Measurements from ENCODE around the gene C14orf132. TPM values are rescaled to one million over a fixed set of nuclear protein-coding genes. Genes with fewer than 3 reads are reported as not detected.

The C14orf132 gene
- total RNA-seq, 2 experiments from 2014 or later = 2.0 to 2.4 TPM

DNA sequence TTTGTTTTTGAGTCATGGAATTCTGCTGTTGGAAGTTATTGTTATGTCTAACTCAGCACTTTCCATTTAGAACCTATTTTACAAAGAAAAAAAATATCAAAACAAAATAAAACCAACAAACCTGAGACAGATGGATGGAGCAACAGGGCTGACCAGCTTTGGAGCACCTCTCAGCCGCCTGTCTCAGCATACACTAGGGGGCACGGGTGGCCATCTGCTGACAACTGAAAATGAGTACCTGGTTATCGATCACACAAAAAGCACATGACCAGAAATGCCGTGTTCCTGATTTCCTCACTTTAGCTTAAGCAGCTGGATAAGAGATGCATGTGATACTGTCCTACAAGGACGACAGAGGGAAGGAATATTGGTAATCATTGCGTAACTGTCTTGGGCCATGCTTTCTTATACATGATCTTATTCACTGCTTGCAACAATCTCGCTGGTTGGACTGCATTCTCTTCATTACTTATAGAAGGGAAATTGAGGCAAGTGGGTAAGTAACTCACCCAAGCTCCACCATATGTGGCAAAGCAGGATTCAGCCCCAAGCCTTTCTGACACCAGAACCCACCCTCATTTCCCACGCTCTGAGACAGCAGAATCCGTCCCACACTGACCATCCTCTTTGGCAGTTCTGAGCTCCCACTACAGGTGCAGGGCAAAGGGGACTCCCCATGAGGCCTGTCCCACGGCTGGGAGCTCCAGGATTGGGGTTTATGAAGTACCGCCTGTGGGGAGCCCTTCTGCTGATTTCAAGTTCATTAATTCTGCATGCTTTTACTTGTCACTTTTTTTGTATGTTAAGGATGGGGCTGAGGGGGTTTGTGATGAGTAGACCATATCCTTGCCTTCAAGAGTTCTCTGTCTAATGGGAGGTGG lies 43.5 kb downstream of the C14orf132 start:
- CTCF ChIA-PET = interaction anchor here (0.5 kb wide), 1 partner anchor 13 kb away, joined by 3 read pairs; no protein-coding TSS in a partner anchor
- peaks cover 0 to 9% of the 10 kb centered on the region in 2 experiments for H3K9me3 ChIP-seq (ENCODE audit: control insufficient read depth in 1 of 2, insufficient read depth in 1 of 2, low read length in 2 of 2)
- H3K4me3 ChIP-seq (ENCODE audit: low read length) = no peak overlapping the region
- POLR2A ChIA-PET = no interaction called here
- Mint-ChIP-seq H3K36me3 (ENCODE audit: low read depth) (no peaks in the 10 kb centered on the region), H3K9me3 (no peaks in the 10 kb centered on the region), H3K4me3 (no peak overlapping the region), H3K27ac (no peak overlapping the region), H3K4me1 (ENCODE audit: low read depth) (no peaks in the 10 kb centered on the region), H3K27me3 (no peaks in the 10 kb centered on the region)
- TF ChIP-seq, protein P1, sequence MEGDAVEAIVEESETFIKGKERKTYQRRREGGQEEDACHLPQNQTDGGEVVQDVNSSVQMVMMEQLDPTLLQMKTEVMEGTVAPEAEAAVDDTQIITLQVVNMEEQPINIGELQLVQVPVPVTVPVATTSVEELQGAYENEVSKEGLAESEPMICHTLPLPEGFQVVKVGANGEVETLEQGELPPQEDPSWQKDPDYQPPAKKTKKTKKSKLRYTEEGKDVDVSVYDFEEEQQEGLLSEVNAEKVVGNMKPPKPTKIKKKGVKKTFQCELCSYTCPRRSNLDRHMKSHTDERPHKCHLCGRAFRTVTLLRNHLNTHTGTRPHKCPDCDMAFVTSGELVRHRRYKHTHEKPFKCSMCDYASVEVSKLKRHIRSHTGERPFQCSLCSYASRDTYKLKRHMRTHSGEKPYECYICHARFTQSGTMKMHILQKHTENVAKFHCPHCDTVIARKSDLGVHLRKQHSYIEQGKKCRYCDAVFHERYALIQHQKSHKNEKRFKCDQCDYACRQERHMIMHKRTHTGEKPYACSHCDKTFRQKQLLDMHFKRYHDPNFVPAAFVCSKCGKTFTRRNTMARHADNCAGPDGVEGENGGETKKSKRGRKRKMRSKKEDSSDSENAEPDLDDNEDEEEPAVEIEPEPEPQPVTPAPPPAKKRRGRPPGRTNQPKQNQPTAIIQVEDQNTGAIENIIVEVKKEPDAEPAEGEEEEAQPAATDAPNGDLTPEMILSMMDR (IDR thresholded peaks at IDR 0.05) = no peak
- no peaks in the 10 kb centered on the region for H3K36me3 ChIP-seq (ENCODE audit: insufficient read depth, low read length)
- DNase-seq (no peak), ATAC-seq (ENCODE audit: poor library complexity) (no peak)
- no peaks in the 10 kb centered on the region for H3K4me1 ChIP-seq (ENCODE audit: insufficient read depth, low read length)
- intact Hi-C loops (cut with DNase I, micrococcal nuclease) = no loop called here
- peaks cover 3 to 12% of the 10 kb centered on the region in 2 experiments for H3K27me3 ChIP-seq (ENCODE audit: control insufficient read depth in 1 of 2, insufficient read depth in 2 of 2, low read length in 2 of 2)
- H3K27ac ChIP-seq (ENCODE audit: low read depth in 1 of 2, low read length in 2 of 2) = no peak overlapping the region

DNA sequence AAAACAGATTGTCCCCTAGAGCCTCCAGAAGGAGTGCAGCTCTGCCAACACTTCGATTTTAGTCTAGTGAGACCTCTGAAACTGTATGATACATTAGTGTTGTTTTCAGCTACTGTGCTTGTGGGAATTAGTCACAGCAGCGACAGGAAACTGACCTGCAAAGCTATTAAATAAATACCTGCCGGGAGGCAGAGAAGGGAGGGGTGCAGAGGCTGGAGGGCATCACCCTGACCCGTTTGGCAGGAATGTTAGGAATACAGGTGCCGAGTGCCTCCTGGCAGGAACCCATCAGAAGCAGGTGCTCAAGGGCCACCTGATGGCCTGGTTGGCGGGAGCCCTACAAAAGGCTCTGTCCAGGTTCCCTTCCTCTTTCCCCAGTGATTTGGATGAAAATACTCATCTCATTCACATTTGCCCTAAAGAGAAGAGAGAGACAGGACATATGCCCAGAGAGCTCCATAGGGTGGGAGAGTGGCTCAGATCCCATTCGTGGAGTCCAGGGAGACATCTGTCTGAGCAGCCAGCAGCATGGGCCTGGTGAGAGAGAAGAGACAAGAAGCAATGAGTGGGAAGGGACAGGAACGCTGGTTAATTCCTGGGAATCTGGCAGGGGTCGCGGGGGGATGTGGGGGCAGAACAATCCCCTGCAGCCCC lies 44.6 kb downstream of the C14orf132 start:
- H3K4me3 Mint-ChIP-seq = no peak overlapping the region
- no peak for ATAC-seq (ENCODE audit: poor library complexity)
- no peaks in the 10 kb centered on the region for H3K4me1 Mint-ChIP-seq (ENCODE audit: low read depth)
- H3K9me3 ChIP-seq (ENCODE audit: control insufficient read depth in 1 of 2, insufficient read depth in 1 of 2, low read length in 2 of 2) = peaks cover 0 to 9% of the 10 kb centered on the region in 2 experiments
- TF ChIP-seq, protein P1 (IDR thresholded peaks at IDR 0.05) = no peak
- peaks cover 3 to 4% of the 10 kb centered on the region in 2 experiments for H3K27me3 ChIP-seq (ENCODE audit: control insufficient read depth in 1 of 2, insufficient read depth in 2 of 2, low read length in 2 of 2)
- no peak overlapping the region for H3K27ac ChIP-seq (ENCODE audit: low read depth in 1 of 2, low read length in 2 of 2)
- no peak for DNase-seq
- POLR2A ChIA-PET = no interaction called here
- H3K4me1 ChIP-seq (ENCODE audit: insufficient read depth, low read length) = no peaks in the 10 kb centered on the region
- H3K27ac Mint-ChIP-seq = no peak overlapping the region
- H3K27me3 Mint-ChIP-seq = no peaks in the 10 kb centered on the region
- intact Hi-C loops (cut with DNase I, micrococcal nuclease) = no loop called here
- CTCF ChIA-PET = no interaction called here
- H3K36me3 Mint-ChIP-seq (ENCODE audit: low read depth) = no peaks in the 10 kb centered on the region
- no peaks in the 10 kb centered on the region for H3K36me3 ChIP-seq (ENCODE audit: insufficient read depth, low read length)
- H3K4me3 ChIP-seq (ENCODE audit: low read length) = no peak overlapping the region
- no peaks in the 10 kb centered on the region for H3K9me3 Mint-ChIP-seq

DNA sequence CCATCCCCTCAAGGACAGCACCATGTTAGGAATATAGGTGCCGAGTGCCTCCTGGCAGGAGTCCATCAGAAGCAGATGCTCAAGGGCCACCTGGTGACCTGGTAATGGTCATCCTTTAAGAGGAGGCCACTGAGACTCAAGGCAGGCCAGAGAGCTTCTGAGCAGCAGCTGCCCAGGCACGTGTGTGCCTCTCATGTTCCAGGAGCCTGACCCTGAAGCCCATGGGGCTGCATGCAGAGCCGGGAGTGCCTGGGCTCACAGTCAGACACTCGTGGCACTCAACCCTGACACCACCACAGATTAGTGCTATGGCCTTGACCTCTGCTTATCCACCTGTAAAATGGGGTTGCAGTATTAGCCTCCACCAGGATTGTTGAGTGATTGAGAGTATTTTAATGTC lies 45.6 kb downstream of the C14orf132 start:
- H3K4me1 Mint-ChIP-seq (ENCODE audit: low read depth) = no peaks in the 10 kb centered on the region
- no peaks in the 10 kb centered on the region for H3K4me1 ChIP-seq (ENCODE audit: insufficient read depth, low read length)
- POLR2A ChIA-PET = no interaction called here
- no peaks in the 10 kb centered on the region for H3K36me3 ChIP-seq (ENCODE audit: insufficient read depth, low read length)
- no peak overlapping the region for H3K4me3 Mint-ChIP-seq
- no peak for ATAC-seq (ENCODE audit: poor library complexity)
- H3K9me3 ChIP-seq (ENCODE audit: control insufficient read depth in 1 of 2, insufficient read depth in 1 of 2, low read length in 2 of 2) = peaks cover 0 to 9% of the 10 kb centered on the region in 2 experiments
- TF ChIP-seq, protein P1 (IDR thresholded peaks at IDR 0.05) = no peak
- H3K27ac ChIP-seq (ENCODE audit: low read depth in 1 of 2, low read length in 2 of 2) = no peak overlapping the region
- no peak overlapping the region for H3K27ac Mint-ChIP-seq
- CTCF ChIA-PET = no interaction called here
- peaks cover 0 to 3% of the 10 kb centered on the region in 2 experiments for H3K27me3 ChIP-seq (ENCODE audit: control insufficient read depth in 1 of 2, insufficient read depth in 2 of 2, low read length in 2 of 2)
- intact Hi-C loops (cut with DNase I, micrococcal nuclease) = no loop called here
- no peaks in the 10 kb centered on the region for H3K36me3 Mint-ChIP-seq (ENCODE audit: low read depth)
- no peak overlapping the region for H3K4me3 ChIP-seq (ENCODE audit: low read length)
- H3K27me3 Mint-ChIP-seq = no peaks in the 10 kb centered on the region
- no peaks in the 10 kb centered on the region for H3K9me3 Mint-ChIP-seq
- DNase-seq = no peak

All from CD4-positive, alpha-beta T cell (primary cell).